ENCODE results near the gene SLC2A9. TPM values are rescaled to one million over a fixed set of nuclear protein-coding genes. Genes with fewer than 3 reads are reported as not detected.
"Not testable (repeated sequence)": the region's sequence is repeated elsewhere in the genome, so short reads cannot be mapped to it uniquely, and the experiment has no call there.

Gene SLC2A9
- total and polyA plus RNA-seq, 8 donors, result 0.61 to 35.3 (median 2.7) TPM

- Histone ChIP-seq H3K27ac (no peak overlapping the region), H3K9me3 (no peaks in the 10 kb centered on the region), H3K36me3 (peaks cover 0 to 12% (median 6%) of the 10 kb centered on the region in 4 donors), H3K4me3 (no peak overlapping the region), H3K27me3 (no peaks in the 10 kb centered on the region), H3K4me1 (peaks cover 0 to 6% (median 0%) of the 10 kb centered on the region in 4 donors)
- intact Hi-C loops (cut with DNase I; ENCODE audit: low total_unique reads), result no loop called here
- 88 to 100% (median 90%) methylated on average over 3 to 6 of the region's 6 CpGs for WGBS, 5 donors
- DNase-seq, result no peak
- TF ChIP-seq POLR2A (IDR thresholded peaks at IDR 0.05), result no peak
- TF ChIP-seq EP300 (IDR thresholded peaks at IDR 0.05), result no peak
- TF ChIP-seq POLR2AphosphoS5 (IDR thresholded peaks at IDR 0.05), result no peak
- TF ChIP-seq CTCF (IDR thresholded peaks at IDR 0.05), result no peak
These were observed 38.1 kb downstream of the SLC2A9 start for GRCh38 chr4:9983211-9983610.

GRCh38 chr4:9981899-9982298 lies 39.4 kb downstream of the SLC2A9 start:
- H3K4me1 ChIP-seq; H3K9me3 ChIP-seq; DNase-seq; intact Hi-C loops (cut with DNase I; ENCODE audit: low total_unique reads); H3K4me3 ChIP-seq; H3K27ac ChIP-seq; H3K27me3 ChIP-seq: not testable (repeated sequence)
- 93 to 96% (median 95%) methylated on average over 14 of the region's 14 CpGs for WGBS, 5 donors
- peaks cover 0 to 12% (median 6%) of the 10 kb centered on the region in 4 donors for H3K36me3 ChIP-seq

GRCh38 chr4:9980898-9981297 lies 40.4 kb downstream of the SLC2A9 start:
- Histone ChIP-seq H3K27me3 (no peaks in the 10 kb centered on the region), H3K36me3 (peaks cover 0 to 12% (median 6%) of the 10 kb centered on the region in 4 donors), H3K4me3 (no peak overlapping the region), H3K27ac (no peak overlapping the region), H3K4me1 (no peaks in the 10 kb centered on the region), H3K9me3 (no peaks in the 10 kb centered on the region)
- no peak for DNase-seq
- intact Hi-C loops (cut with DNase I; ENCODE audit: low total_unique reads), result no loop called here
- WGBS, 5 donors, result 95 to 99% (median 97%) methylated on average over 5 of the region's 5 CpGs
- TF ChIP-seq CTCF (IDR thresholded peaks at IDR 0.05), result no peak
- TF ChIP-seq EP300 (IDR thresholded peaks at IDR 0.05), result no peak
- TF ChIP-seq POLR2A (IDR thresholded peaks at IDR 0.05), result no peak
- no peak for TF ChIP-seq POLR2AphosphoS5 (IDR thresholded peaks at IDR 0.05)

- Histone ChIP-seq H3K4me1 (no peaks in the 10 kb centered on the region), H3K27me3 (no peaks in the 10 kb centered on the region), H3K36me3 (peaks cover 0 to 3% (median 0%) of the 10 kb centered on the region in 4 donors), H3K9me3 (no peaks in the 10 kb centered on the region), H3K27ac (no peak overlapping the region), H3K4me3 (no peak overlapping the region)
- TF ChIP-seq EP300 (IDR thresholded peaks at IDR 0.05) (no peak), POLR2A (IDR thresholded peaks at IDR 0.05) (no peak), POLR2AphosphoS5 (IDR thresholded peaks at IDR 0.05) (no peak), CTCF (IDR thresholded peaks at IDR 0.05) (no peak)
- WGBS, 5 donors, result 60 to 71% (median 69%) methylated on average over 10 of the region's 10 CpGs
- DNase-seq, result peak in 1 of 2 donors; percentile 10
- intact Hi-C loops (cut with DNase I; ENCODE audit: low total_unique reads), result no loop called here
These were observed 42.1 kb downstream of the SLC2A9 start for GRCh38 chr4:9979101-9979701.

- DNase-seq, result no peak
These were observed 43.7 kb downstream of the SLC2A9 start for GRCh38 chr4:9977518-9978031.

More at GRCh38 chr4:9977518-9978031, 43.7 kb downstream of the SLC2A9 start:
- H3K4me1 ChIP-seq, result no peaks in the 10 kb centered on the region
- TF ChIP-seq POLR2A (IDR thresholded peaks at IDR 0.05) (no peak), POLR2AphosphoS5 (IDR thresholded peaks at IDR 0.05) (no peak), EP300 (IDR thresholded peaks at IDR 0.05) (no peak), CTCF (IDR thresholded peaks at IDR 0.05) (no peak)
- H3K36me3 ChIP-seq, result no peaks in the 10 kb centered on the region
- WGBS, 5 donors, result 77 to 93% (median 81%) methylated on average over 11 of the region's 11 CpGs
- no peaks in the 10 kb centered on the region for H3K27me3 ChIP-seq
- intact Hi-C loops (cut with DNase I; ENCODE audit: low total_unique reads), result no loop called here
- no peak overlapping the region for H3K4me3 ChIP-seq
- H3K9me3 ChIP-seq, result no peaks in the 10 kb centered on the region
- no peak overlapping the region for H3K27ac ChIP-seq

Measured in stomach (tissue), 9 donors.